NCI-H1105 treated with DMSO at 0.1 percent for 48 hours (cell line): Measurements from ENCODE around the gene KIF26B.
A peak's percentile ranks its signal among the peaks of the same experiment; 100 is the strongest.

Experiments used
- DNase-seq: peaks from one replicate; lab custom pipeline; 2025; lab: John Stamatoyannopoulos, UW

KIF26B gene

DNA sequence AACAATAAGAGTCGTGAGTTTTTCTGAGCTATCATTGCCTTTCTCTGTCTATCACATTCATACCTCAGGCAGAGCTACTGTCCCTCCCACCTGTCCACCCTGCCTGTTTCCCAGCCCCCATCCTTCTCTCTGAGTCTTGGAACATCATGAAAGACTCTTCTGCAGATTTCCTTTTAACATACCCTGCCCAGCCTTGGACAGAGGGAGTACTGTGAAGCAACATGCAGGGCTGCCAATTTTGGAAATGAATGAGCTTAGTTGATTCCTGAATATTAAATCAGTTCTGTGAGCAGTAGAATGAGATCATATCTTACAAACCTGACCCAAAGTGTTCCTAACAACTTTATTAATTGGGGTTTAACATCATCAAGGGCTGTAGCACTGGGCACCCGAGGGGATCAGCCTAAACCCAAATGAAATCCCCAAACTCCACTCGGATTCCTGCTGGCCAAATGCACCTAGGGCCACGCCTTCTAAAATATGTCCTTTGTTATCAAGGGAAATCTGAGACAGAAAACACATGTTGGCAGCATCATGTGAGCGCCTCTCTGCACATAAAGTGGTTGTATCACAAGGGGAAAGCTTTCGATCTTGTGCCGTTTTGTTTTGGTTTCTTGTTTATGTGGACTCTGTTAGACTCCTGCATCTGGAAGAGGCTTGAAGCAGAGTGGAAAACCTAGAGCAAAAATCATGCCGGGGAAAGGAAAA, 357.6 kb downstream of the KIF26B start:
- DNase-seq, result peak; percentile 48

- peak; percentile 1 for DNase-seq
These were observed 358.3 kb downstream of the KIF26B start for GRCh38 chr1:245512980-245513578.

GRCh38 chr1:245516284-245516759, 361.5 kb downstream of the KIF26B start:
- no peak for DNase-seq

- no peak for DNase-seq
These were observed 365.8 kb downstream of the KIF26B start for GRCh38 chr1:245520611-245521010.

- DNase-seq, result no peak
These were observed 371.4 kb downstream of the KIF26B start for GRCh38 chr1:245526141-245526540.

DNA sequence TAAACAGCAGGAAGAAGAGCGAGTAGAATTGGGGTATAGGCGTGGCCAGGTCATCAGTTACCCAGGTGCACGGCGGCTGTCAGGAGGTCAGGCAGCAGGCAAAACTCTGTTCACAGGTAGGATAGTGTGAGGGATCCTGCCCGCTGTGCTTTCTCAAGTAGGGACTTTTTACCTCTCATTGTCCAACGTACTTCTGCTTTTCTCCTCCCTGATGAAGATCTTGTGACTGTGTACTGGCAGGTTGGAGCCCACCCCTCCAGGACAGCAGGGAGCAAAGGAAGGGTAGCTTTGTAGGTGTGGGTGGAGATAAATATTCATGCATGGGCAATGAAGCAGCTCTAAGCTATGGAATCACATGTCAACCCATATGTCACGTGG, 373.5 kb downstream of the KIF26B start:
- DNase-seq, result no peak

GRCh38 chr1:245530937-245531336, 376.2 kb downstream of the KIF26B start:
- no peak for DNase-seq

- DNase-seq, result no peak
These were observed 383.2 kb downstream of the KIF26B start for GRCh38 chr1:245537992-245538391.

DNA sequence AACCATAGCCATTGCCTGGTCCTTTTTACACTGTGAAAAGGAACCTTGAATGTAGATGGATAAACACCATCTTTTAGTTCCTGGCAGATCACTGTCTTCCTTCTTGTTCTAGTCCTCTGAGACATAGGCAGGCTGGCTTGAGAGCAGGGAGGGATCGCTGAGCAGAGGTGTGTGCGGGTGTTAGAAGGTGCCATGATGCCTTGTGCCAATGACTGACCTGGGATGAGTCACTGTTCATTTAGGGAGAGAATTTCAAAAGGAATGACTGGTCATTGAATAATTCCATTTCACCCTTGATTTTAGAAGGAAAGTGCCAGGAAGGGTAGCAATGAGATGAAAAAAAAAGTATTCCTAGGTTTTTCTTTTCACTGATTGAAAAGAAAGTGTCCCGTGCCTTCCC, 383.9 kb downstream of the KIF26B start:
- DNase-seq, result no peak

DNA sequence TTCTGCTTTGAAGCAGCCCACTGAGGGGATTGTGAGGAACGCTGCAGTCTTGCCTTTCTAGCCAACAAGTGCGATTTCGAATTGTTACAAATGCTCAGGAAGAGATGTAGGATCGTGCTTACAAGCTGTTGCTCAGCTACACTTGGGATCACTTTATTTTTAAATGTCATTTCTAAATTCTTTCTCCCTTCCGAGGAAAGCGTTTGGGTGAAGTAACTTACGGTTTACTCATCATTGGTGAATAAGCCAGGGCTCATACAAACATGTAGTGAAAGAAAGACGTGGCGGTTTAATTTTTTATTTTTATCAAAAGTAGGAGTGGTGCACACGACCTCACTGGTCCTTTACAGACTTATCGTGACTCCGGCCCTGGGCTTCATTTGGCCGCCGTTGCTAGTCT, 386.6 kb downstream of the KIF26B start:
- no peak for DNase-seq

- DNase-seq, result no peak
These were observed 387.6 kb downstream of the KIF26B start for GRCh38 chr1:245542365-245542764.

GRCh38 chr1:245544236-245544635, 389.5 kb downstream of the KIF26B start:
- DNase-seq, result no peak

GRCh38 chr1:245546875-245547274, 392.1 kb downstream of the KIF26B start:
- no peak for DNase-seq

- no peak for DNase-seq
These were observed 395.4 kb downstream of the KIF26B start for GRCh38 chr1:245549996-245550719.

- no peak for DNase-seq
These were observed 395.9 kb downstream of the KIF26B start for GRCh38 chr1:245550720-245551043.

DNA sequence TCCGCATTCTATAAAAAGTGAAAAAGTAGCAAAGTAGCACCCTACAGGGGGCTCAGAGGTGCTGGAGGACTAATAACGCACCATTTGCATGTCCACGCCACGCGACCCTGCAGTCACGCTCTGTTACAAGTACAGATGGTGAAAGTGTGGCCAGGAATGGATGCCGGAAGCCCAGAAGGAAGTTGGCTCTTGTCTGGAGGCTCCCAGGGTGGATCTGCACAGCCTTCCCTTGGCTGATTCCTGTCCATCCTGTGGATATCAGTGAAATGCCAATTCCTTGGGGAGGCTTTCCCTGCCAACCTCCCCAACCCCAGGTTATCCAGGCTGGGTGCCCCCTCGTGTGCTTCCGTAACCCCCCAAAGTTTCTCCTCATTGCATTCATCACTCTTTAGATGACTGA, 396.8 kb downstream of the KIF26B start:
- no peak for DNase-seq

DNA sequence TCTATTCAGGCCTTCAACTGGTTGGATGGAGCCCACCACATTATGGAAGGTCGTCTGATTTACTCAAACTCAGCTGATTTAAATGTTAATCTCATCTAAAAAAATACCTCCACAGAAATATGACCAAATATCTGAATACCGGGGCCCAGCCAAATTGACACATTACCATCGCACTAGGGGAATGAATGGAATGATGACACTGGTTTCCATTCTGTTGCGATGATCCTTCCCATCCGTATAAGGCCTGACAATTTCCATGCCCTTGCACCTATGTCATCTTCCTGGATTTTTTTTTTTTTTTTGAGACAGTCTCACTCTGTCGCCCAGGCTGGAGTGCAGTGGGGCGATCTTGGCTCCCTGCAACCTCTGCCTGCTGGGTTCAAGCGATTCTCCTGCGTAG, 397.5 kb downstream of the KIF26B start:
- no peak for DNase-seq

DNA sequence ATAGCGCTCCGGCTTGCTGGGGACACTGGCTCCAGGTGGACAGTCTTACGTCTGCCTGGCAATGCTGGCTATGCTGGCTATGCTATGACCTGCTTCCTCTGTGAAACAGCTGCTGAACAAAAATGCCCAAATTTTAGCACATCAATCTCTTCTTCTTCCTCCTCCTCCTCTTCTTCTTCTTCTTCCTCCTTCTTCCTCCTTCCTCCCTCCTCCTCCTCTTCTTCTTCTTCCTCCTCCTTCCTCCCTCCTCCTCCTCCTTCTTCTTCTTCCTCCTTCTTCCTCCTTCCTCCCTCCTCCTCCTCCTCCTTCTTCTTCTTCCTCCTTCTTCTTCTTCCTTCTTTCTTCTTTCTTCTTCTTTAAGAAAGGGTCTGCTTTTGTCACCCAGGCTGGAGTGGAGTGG, 401.3 kb downstream of the KIF26B start:
- no peak for DNase-seq

GRCh38 chr1:245558069-245558468, 403.3 kb downstream of the KIF26B start:
- no peak for DNase-seq

DNA sequence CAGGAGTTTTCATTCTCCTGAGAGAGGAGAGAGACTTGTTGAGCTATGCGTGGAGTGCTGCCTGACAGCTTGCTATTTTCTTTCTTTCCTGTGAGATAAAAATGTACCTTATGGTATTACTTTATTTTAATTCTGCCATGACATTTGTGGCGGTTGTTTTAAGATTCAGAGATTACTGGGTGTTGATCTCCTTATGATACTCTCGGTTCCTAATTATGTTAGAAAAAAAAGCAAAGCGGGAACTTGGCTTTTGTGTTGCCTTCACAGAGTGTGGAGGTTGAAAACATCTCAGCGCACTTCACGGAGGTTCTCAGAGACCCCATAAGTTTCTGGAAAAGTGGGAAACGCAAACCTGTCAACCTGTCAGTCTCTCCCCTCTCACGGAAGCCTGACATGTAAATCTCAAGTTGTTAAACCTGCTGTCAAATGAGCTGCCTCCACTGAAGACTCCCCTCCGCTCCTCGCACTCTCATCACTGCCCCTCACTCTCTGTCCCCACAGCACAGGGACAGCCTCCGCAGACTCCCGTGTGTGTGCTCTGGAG, 405.6 kb downstream of the KIF26B start:
- DNase-seq, result no peak

GRCh38 chr1:245561665-245562234, 407.0 kb downstream of the KIF26B start:
- DNase-seq, result no peak

DNA sequence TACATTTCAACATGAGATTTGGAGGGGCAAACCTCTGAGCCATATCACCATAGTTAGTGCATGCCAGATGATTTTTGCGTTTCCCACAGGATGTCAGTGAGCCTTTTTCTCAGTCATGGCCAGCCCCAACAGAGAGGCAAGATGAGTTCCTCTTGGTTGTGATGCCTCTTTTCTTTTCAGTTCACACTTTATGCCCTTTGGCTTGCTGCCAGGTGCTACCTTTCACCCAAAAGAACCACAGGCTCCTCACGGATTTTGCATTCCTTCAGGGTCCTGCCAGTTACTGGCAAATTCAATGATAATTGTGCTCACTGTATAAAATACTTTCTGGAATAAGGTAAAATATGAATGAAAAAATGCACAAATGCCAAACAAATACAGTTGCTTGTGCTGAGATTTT, 411.3 kb downstream of the KIF26B start:
- no peak for DNase-seq

DNA sequence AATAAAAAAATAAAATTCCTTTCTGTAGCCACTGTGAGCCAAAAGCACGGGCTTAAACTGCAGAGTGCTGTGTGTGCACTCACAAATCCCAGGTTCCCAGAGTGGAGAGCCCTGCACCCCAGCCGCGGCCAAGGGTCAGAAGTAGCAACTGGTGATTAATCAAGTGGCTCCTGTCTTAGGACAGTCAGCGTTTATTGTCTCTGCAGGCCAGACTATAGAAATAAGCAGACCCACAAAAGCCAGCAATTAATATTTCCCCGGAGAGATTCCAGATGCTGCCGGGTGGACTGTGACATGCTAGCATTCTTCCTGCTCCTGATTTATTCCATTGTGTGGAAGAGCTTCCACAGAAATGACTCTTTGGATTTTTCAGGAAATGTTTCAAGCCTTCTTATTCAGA, 412.2 kb downstream of the KIF26B start:
- no peak for DNase-seq
